Left lobe of liver (tissue), 2 donors: ENCODE data around the gene DYNC1I1. TPM values are rescaled to one million over a fixed set of nuclear protein-coding genes. Genes with fewer than 3 reads are reported as not detected.
A peak's percentile ranks its signal among the peaks of the same experiment; 100 is the strongest.

Experiments
- ATAC-seq: fragments of 200-7000 bp; cut with Tn5 transposase; one replicate; pipeline ENCODE4 v1.9.1; 2020; ENCODE audit warnings: mild to moderate bottlenecking, moderate library complexity
- DNase-seq: peaks from one replicate; pipeline ENCODE4 v3.0.0-alpha.2; 2020; ENCODE audit warnings: low spot score
- total RNA-seq: library from RNA; stranded (reverse); gene quantifications from one replicate; pipeline ENCODE4 v1.2.1, GENCODE V29; 2021
- donor health status: DM: no; HTN: no; CAD: no; lungs with moderate emphysema.
- donor health status: DM: no; HTN: yes; CAD: no.

Gene DYNC1I1
- total RNA-seq, 1 donor from 2014 or later: 0.15 TPM

- DNase-seq (no peak), ATAC-seq (no peak)
Observed at GRCh38 chr7:96061009-96061408, 288.7 kb downstream of the DYNC1I1 start.

DNA sequence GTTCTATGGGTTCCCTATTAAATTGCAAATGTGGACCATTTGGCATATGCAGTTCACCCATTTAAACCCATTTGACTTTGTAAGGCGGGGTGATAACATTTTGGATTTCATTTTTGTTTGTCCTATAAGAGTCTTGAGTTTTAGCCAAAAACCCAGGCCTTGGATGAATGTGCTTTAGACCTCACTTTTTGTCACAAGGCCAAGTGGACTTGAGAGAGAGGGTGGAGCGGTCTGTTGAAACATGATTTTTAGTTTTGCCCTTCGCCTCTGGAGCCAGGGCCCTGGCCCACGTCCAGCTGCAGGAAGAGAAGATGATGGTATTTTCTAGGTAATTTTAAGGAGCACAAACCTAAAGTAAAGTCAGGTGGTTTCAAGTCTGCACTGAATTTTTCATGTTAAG, 289.5 kb downstream of the DYNC1I1 start:
- peak; percentile 76 for ATAC-seq
- peak; percentile 66 for DNase-seq

- DNase-seq (no peak), ATAC-seq (no peak)
Observed at GRCh38 chr7:96067321-96067720, 295.0 kb downstream of the DYNC1I1 start.

DNA sequence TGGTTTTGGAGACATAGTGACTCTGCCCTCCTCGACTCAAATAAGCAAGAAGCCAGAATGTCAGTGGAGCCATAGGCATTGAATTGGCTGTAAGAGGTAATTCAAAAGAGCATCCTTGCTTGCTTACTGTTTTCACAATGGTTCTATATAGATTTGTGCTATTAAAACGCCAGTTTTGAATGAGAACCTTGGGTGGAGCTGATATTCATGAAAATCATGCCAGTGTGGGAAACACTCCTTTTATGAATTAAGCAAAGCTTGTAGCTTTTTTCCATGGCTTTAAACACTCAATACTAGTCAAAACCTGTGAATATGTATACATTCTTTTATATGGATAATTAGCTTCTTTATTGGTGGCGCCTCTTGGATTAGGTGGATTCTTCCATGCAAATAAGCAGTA, 297.0 kb downstream of the DYNC1I1 start:
- DNase-seq (no peak), ATAC-seq (no peak)

DNA sequence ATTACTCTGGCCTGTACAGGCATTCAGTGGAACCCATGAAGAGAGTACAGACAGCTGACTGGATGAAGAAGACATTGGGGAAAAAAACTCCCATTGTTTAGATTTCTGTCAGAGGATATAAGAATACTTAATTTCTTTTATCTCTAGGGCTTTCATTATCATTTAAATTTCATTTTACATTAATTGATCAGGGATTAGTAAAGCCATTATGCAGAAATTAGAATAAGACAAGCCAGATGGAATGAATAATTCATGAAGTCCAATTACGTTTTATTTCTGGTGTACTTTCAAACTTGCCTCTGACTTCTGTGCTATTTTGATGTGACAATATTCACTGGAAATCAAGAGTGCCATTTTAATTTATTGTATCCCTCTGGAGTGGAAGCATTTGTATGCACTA, 302.5 kb downstream of the DYNC1I1 start:
- ATAC-seq: no peak
- DNase-seq: no peak

- peak; percentile 98 for ATAC-seq
- peak; percentile 64 for DNase-seq
Observed at GRCh38 chr7:96075510-96076349, 303.4 kb downstream of the DYNC1I1 start.

DNA sequence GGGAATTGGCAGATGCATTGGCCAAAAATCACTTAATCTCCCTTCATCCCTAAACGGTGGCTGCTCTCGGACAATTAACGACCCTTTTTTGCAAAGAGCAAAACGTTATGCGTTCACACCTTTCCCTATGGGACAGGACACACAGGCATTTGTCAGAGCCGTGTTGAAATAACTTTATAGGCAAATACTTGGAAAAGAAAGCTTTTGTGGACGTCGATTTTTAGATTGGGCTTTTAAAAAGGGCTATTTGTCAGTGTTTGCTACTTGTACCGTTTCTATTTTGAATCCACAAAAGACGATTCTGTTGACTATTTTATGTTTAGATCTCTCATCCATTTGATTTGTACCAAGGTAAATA, 304.0 kb downstream of the DYNC1I1 start:
- no peak for DNase-seq

GRCh38 chr7:96080027-96080426, 307.7 kb downstream of the DYNC1I1 start:
- ATAC-seq: no peak

More for the DNA sequence above, 304.0 kb downstream of the DYNC1I1 start:
- peak; percentile 38 for ATAC-seq

DNA sequence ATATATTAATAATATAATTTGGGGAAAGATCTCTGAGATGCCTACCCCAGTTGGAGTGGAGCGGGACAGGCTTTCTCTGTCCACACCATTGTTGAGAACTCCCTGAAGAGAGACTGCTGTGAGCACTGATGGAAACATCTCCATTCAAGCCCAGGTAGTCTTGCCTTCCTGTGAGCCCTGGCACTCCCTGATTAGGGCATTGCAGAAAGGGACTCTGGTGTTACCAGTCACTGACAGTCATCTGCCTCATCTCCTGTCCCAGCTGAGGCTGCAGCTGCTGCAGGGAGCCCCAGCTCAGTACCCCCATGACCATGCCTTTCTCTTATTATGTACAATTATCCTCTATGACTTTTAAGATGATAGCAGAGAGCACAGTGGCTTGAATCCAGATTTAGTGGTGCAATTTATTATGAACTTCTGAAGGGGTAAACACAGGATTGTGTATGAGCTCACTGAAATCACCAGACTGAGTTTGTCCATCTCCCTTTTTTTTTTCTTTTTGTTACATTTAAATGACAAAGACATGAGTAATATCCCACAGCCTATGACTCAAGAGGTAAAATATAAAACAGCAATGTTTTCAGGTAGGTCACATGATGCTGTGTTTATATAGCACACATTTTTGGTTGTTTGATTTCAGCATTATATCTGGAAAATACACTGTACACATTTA, 312.7 kb downstream of the DYNC1I1 start:
- DNase-seq: no peak
- no peak for ATAC-seq

More at GRCh38 chr7:96080027-96080426, 307.7 kb downstream of the DYNC1I1 start:
- DNase-seq: no peak

- DNase-seq (no peak), ATAC-seq (no peak)
Observed at GRCh38 chr7:96085953-96086352, 313.6 kb downstream of the DYNC1I1 start.

DNA sequence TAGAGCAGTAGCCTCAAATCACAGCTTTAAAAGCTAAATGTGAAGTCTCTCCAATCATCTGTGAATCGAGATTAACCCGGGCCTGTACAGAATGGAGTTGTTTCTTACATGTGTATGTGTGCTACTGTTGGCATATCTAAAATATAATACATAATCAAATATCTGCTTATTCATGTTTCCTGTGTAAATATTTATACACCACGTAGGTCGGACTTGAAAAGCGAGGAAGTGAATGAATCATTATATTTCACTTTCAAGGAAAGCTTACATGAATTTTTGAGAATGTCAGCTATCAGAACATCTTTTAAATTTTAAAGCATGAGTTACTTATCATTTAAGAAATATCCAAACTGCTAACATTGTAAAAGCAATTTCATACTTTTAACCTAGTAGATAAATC, 316.2 kb downstream of the DYNC1I1 start:
- ATAC-seq (no peak), DNase-seq (no peak)

GRCh38 chr7:96089511-96089910, 317.2 kb downstream of the DYNC1I1 start:
- no peak for DNase-seq
- no peak for ATAC-seq

GRCh38 chr7:96090756-96091155, 318.4 kb downstream of the DYNC1I1 start:
- ATAC-seq (no peak), DNase-seq (no peak)

- DNase-seq (no peak), ATAC-seq (no peak)
Observed at GRCh38 chr7:96093435-96093834, 321.1 kb downstream of the DYNC1I1 start.

DNA sequence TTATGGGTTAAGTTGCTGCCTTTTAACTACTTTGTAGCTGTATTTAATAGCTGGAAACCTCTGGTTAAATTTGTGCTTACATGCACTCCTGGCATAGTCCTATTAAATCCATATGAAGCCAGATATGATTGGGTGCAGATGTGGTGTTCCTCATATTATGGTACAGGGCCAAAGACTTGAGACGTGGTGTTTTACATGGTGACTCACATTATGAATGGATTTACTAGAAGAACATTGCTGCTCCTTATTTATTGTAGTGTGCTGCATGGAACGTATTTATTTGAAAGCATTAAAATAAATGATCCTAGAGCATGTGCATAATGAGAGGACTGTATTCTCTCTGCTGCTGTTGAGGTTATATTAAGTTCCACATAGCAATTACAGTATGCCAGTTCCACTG, 325.5 kb downstream of the DYNC1I1 start:
- ATAC-seq (no peak), DNase-seq (no peak)

DNA sequence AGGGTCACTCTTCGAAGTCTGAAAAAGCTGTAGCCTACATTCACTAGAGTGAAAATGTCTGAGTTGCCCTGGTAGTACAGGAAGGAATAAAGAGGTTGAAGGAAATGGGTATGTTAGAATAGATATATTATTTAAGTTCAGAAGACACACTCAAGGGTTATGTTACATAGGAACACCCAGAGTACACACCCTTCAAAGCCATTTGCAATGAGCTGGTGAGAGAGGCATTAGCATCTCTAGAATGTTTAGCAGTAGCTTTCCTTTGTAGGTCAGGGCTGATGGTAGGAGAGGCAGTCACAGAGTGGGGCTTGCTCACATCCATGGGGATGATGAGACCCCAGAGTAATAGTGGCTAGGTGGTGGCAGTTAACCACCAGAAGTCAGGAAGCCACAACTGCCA, 328.4 kb downstream of the DYNC1I1 start:
- DNase-seq (no peak), ATAC-seq (no peak)

- DNase-seq (no peak), ATAC-seq (no peak)
Observed at GRCh38 chr7:96102096-96102811, 329.9 kb downstream of the DYNC1I1 start.

DNA sequence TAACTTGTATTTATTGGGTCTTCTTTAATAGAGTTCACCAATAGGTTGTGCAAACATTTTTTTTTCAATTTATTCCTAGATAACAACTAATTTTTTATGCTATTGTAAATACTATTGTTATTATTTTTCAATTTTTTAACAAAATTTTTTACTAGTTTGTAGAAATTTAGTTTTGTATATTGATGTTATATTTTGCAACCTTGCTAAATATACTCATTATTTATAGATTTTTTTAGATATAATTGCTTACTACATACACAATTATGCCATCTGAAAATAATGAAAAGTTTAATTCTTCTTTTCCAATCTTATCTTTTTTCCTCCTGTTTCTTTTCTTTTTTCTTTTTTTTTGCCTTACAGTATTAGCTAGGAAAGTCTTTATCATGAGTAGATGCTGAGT, 332.6 kb downstream of the DYNC1I1 start:
- DNase-seq: no peak
- no peak for ATAC-seq

- no peak for ATAC-seq
- no peak for DNase-seq
Observed at GRCh38 chr7:96111405-96111804, 339.1 kb downstream of the DYNC1I1 start.

- ATAC-seq (no peak), DNase-seq (no peak)
Observed at GRCh38 chr7:96114190-96114589, 341.8 kb downstream of the DYNC1I1 start.

DNA sequence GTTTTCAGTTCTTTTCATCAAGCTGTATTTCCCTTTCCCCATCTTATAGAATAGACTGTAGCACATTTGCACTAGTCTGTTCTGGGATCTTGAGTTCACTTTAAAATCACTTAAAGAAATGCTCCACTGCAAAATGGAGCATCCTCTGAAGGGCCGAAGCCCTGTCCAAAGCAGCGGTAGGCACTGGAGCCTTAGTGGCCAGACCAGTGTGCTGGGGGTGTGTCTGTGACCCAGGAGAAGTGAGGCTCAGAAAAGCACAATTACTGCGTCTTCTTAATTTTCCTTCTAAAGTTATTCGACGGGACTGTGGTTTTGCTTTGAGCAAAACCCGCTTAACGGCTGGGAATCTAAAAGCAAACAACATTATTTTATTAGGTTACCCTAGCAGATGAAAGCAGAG, 343.8 kb downstream of the DYNC1I1 start:
- ATAC-seq: no peak
- no peak for DNase-seq
